ENCODE data around the gene USO1. TPM values are rescaled to one million over a fixed set of nuclear protein-coding genes. Genes with fewer than 3 reads are reported as not detected.

USO1 gene
- total and polyA plus RNA-seq, 2 of the 13 experiments (the other 11 are each of a cell fraction or from before 2014, with no cell fraction given), result 52.2 to 87.7 TPM

- TF ChIP-seq, protein P1, sequence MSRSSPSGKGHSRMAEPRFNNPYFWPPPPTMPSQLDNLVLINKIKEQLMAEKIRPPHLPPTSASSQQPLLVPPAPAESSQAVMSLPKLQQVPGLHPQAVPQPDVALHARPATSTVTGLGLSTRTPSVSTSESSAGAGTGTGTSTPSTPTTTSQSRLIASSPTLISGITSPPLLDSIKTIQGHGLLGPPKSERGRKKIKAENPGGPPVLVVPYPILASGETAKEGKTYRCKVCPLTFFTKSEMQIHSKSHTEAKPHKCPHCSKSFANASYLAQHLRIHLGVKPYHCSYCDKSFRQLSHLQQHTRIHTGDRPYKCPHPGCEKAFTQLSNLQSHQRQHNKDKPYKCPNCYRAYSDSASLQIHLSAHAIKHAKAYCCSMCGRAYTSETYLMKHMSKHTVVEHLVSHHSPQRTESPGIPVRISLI (CRISPR knock-in tag; IDR thresholded peaks at IDR 0.05; ENCODE audit: borderline replicate concordance), result no peak
Observed at GRCh38 chr4:75710246-75710645, 14.1 kb upstream of the USO1 start (continued).

GRCh38 chr4:75714011-75714410, 10.4 kb upstream of the USO1 start:
- ChIA-PET POLR2A (interaction anchor here (5.1 kb wide), 1 partner anchor 10 kb away, joined by 29 read pairs; the partner anchor contains the start of gene USO1), CTCF (ENCODE audit: low intra/inter-chr PET ratio, low total read pairs) (no interaction called here)
- DNase-seq (ENCODE audit: low spot score) (no peak), ATAC-seq (no peak), FAIRE-seq (no peak)
- H3K4me2 ChIP-seq (ENCODE audit: low read depth, low read length), result no peak overlapping the region
- intact Hi-C loops (cut with micrococcal nuclease; ENCODE audit: unreplicated experiment) (no loop called here), in situ Hi-C loops (cut with HindIII; ENCODE audit: extremely low pct_ligation_motif_present, low pct_unique_long_range_greater_than_20kb) (no loop called here)
- no peak overlapping the region for H3K27ac ChIP-seq (ENCODE audit: extremely low read length, insufficient read depth, low read length)
- no peak overlapping the region for H3K9ac ChIP-seq (ENCODE audit: insufficient read depth, low read depth, low read length)
- no peak overlapping the region for H2AFZ ChIP-seq (ENCODE audit: low read length)
- no peaks in the 10 kb centered on the region for H4K20me1 ChIP-seq (ENCODE audit: insufficient read depth, low read length)
- peaks cover 0 to 4% of the 10 kb centered on the region in 2 experiments; a peak in 1 of 5 replicates for H3K36me3 ChIP-seq (replicated peaks in 1 of 2; ENCODE audit: control insufficient read depth in 1 of 2, insufficient read depth in 2 of 2, low read length in 2 of 2)
- BruUV-seq (replicated peaks), result no TSS peak
- WGBS (ENCODE audit: low lambda C conversion rate), result 96% methylated on average over 4 of the region's 4 CpGs
- no peak for TF ChIP-seq EHMT2 (IDR thresholded peaks at IDR 0.05; ENCODE audit: borderline replicate concordance, low read depth, low read length)
- no peaks in the 10 kb centered on the region for H3K79me2 ChIP-seq (ENCODE audit: insufficient read depth, low read length)
- H3K4me1 ChIP-seq (ENCODE audit: insufficient read depth, low read length), result peaks cover 8% of the 10 kb centered on the region; the same call in 1 of the 2 replicates
- no peaks in the 10 kb centered on the region for H3K27me3 ChIP-seq (ENCODE audit: control insufficient read depth in 1 of 2, insufficient read depth in 2 of 2, low read length in 2 of 2)
- H3K9me3 ChIP-seq (ENCODE audit: low read length), result no peaks in the 10 kb centered on the region
- no peak overlapping the region for H3K4me3 ChIP-seq (replicated peaks in 1 of 3; ENCODE audit: insufficient read depth in 1 of 3, low read depth in 2 of 3, low read length in 3 of 3)

GRCh38 chr4:75714704-75715103, 9.7 kb upstream of the USO1 start:
- DNase-seq (ENCODE audit: low spot score) (no peak), ATAC-seq (no peak), FAIRE-seq (no peak)
- Histone ChIP-seq H3K4me2 (ENCODE audit: low read depth, low read length) (no peak overlapping the region), H3K4me3 (replicated peaks in 1 of 3; ENCODE audit: insufficient read depth in 1 of 3, low read depth in 2 of 3, low read length in 3 of 3) (no peak overlapping the region), H3K27ac (ENCODE audit: extremely low read length, insufficient read depth, low read length) (no peak overlapping the region), H3K36me3 (replicated peaks in 1 of 2; ENCODE audit: control insufficient read depth in 1 of 2, insufficient read depth in 2 of 2, low read length in 2 of 2) (peaks cover 0 to 4% of the 10 kb centered on the region in 2 experiments; a peak in 2 of 5 replicates), H3K4me1 (ENCODE audit: insufficient read depth, low read length) (peaks cover 8% of the 10 kb centered on the region; the same call in 1 of the 2 replicates), H4K20me1 (ENCODE audit: insufficient read depth, low read length) (no peaks in the 10 kb centered on the region), H2AFZ (ENCODE audit: low read length) (no peak overlapping the region), H3K9me3 (ENCODE audit: low read length) (no peaks in the 10 kb centered on the region), H3K9ac (ENCODE audit: insufficient read depth, low read depth, low read length) (no peak overlapping the region), H3K27me3 (ENCODE audit: control insufficient read depth in 1 of 2, insufficient read depth in 2 of 2, low read length in 2 of 2) (no peaks in the 10 kb centered on the region), H3K79me2 (ENCODE audit: insufficient read depth, low read length) (no peaks in the 10 kb centered on the region)
- intact Hi-C loops (cut with micrococcal nuclease; ENCODE audit: unreplicated experiment) (no loop called here), in situ Hi-C loops (cut with HindIII; ENCODE audit: extremely low pct_ligation_motif_present, low pct_unique_long_range_greater_than_20kb) (no loop called here)
- CTCF ChIA-PET (ENCODE audit: low intra/inter-chr PET ratio, low total read pairs), result no interaction called here
- TF ChIP-seq ZNF850 (CRISPR knock-in tag; conservative IDR thresholded peaks at IDR 0.05) (no peak), HOXA7 (CRISPR knock-in tag; IDR thresholded peaks at IDR 0.05) (no peak), ZNF878 (CRISPR knock-in tag; IDR thresholded peaks at IDR 0.05) (no peak), MEF2D (CRISPR knock-in tag; IDR thresholded peaks at IDR 0.05) (no peak)
- no TSS peak for BruUV-seq (replicated peaks)
- POLR2A ChIA-PET, result interaction anchor here (5.1 kb wide), 1 partner anchor 9 kb away, joined by 29 read pairs; the partner anchor contains the start of gene USO1
- 100% methylated on average over 1 of the region's 1 CpG for WGBS (ENCODE audit: low lambda C conversion rate)
